Thymus (tissue), 11 donors: Measurements from ENCODE around the gene BRAT1. TPM values are rescaled to one million over a fixed set of nuclear protein-coding genes. Genes with fewer than 3 reads are reported as not detected.

Experiments
- DNase-seq, 9 donors: peaks; one replicate each; pipeline ENCODE4 v3.0.0-alpha.2; 2013; ENCODE audit warnings: low spot score in 9 of 9, low read depth in 6 of 9, missing footprints in 1 of 9
- H3K27ac ChIP-seq, 2 donors: one replicate each; pipeline ENCODE4 v1.5.1; 2013; ENCODE audit warnings: control low read depth in 1 of 2, low read depth in 1 of 2, low read length in 1 of 2, mild to moderate bottlenecking in 1 of 2, moderate library complexity in 1 of 2
- H3K27me3 ChIP-seq, 2 donors: one replicate each; pipeline ENCODE4 v1.5.1; 2013; ENCODE audit warnings: low read length in 1 of 2; ENCODE audit not compliant: control insufficient read depth in 2 of 2, insufficient read depth in 1 of 2
- H3K36me3 ChIP-seq, 2 donors: one replicate each; pipeline ENCODE4 v1.5.1; 2013; ENCODE audit warnings: low read length in 1 of 2, mild to moderate bottlenecking in 1 of 2, moderate library complexity in 1 of 2; ENCODE audit not compliant: control insufficient read depth in 2 of 2, insufficient read depth in 2 of 2
- H3K4me1 ChIP-seq, 2 donors: one replicate each; pipeline ENCODE4 v1.5.1; 2013; ENCODE audit warnings: low read length in 2 of 2; ENCODE audit not compliant: control insufficient read depth in 2 of 2, insufficient read depth in 2 of 2
- H3K4me3 ChIP-seq, 2 donors: one replicate each; pipeline ENCODE4 v1.5.1; 2013; ENCODE audit warnings: low read length in 2 of 2, control low read depth in 1 of 2, mild to moderate bottlenecking in 1 of 2
- H3K9me3 ChIP-seq, 2 donors: one replicate each; pipeline ENCODE4 v1.5.1; 2013; ENCODE audit warnings: low read length in 1 of 2, mild to moderate bottlenecking in 1 of 2; ENCODE audit not compliant: control insufficient read depth in 2 of 2, insufficient read depth in 1 of 2
- WGBS: extraction: QIAGEN DNeasy Blood & Tissue Kit; methylation state at CpG from one replicate; pipeline ENCODE4 v1.1.7; 2013; 5-methylcytosine and 5-hydroxymethylcytosine counted together
- polyA plus RNA-seq: library from polyadenylated mRNA; stranded (reverse); fragments of 200-250 nt; gene quantifications from one replicate; pipeline ENCODE4 v1.2.3, GENCODE V29; 2013
- total RNA-seq: library from RNA; stranded (reverse); fragments of 120-200 nt; gene quantifications from one replicate; pipeline ENCODE4 v1.2.4, GENCODE V29; 2013
- donor health status: healthy.

BRAT1 gene
- total and polyA plus RNA-seq, 2 donors = 19.9 to 40.8 TPM

- DNase-seq = no peak
- 32% methylated on average over 18 of the region's 18 CpGs for WGBS
These were observed 43.6 kb downstream of the BRAT1 start for GRCh38 chr7:2511769-2512168.

GRCh38 chr7:2510909-2511768 lies 44.2 kb downstream of the BRAT1 start:
- 8% methylated on average over 27 of the region's 27 CpGs for WGBS
- peak in 4 of 9 donors; percentile 50 to 85 (median 64) for DNase-seq
- Histone ChIP-seq H3K4me1 (peaks cover 48 to 60% of the 10 kb centered on the region in 2 donors), H3K36me3 (no peaks in the 10 kb centered on the region), H3K27ac (peak overlapping the region; percentile 75 to 93), H3K9me3 (peaks cover 0 to 2% of the 10 kb centered on the region in 2 donors), H3K4me3 (peak overlapping the region; percentile 3 to 34), H3K27me3 (peaks cover 0 to 10% of the 10 kb centered on the region in 2 donors)

More at GRCh38 chr7:2511769-2512168, 43.6 kb downstream of the BRAT1 start:
- H3K36me3 ChIP-seq = no peaks in the 10 kb centered on the region
- peaks cover 0 to 16% of the 10 kb centered on the region in 2 donors for H3K27me3 ChIP-seq
- peak overlapping the region; percentile 75 to 93 for H3K27ac ChIP-seq
- peaks cover 0 to 2% of the 10 kb centered on the region in 2 donors for H3K9me3 ChIP-seq
- peaks cover 48 to 60% of the 10 kb centered on the region in 2 donors for H3K4me1 ChIP-seq
- H3K4me3 ChIP-seq = peak overlapping the region in 1 of 2 donors; percentile 34

- DNase-seq = no peak
- Histone ChIP-seq H3K36me3 (no peaks in the 10 kb centered on the region), H3K4me1 (peaks cover 48 to 60% of the 10 kb centered on the region in 2 donors), H3K4me3 (no peak overlapping the region), H3K27ac (peak overlapping the region; percentile 75 to 93), H3K9me3 (peaks cover 0 to 2% of the 10 kb centered on the region in 2 donors), H3K27me3 (peaks cover 0 to 5% of the 10 kb centered on the region in 2 donors)
- WGBS = 86% methylated on average over 13 of the region's 13 CpGs
These were observed 45.1 kb downstream of the BRAT1 start for GRCh38 chr7:2510130-2510776.

- DNase-seq = peak in 1 of 9 donors; percentile 46
- peak overlapping the region; percentile 56 to 82 for H3K27ac ChIP-seq
- H3K27me3 ChIP-seq = peaks cover 0 to 5% of the 10 kb centered on the region in 2 donors
- peaks cover 0 to 2% of the 10 kb centered on the region in 2 donors for H3K9me3 ChIP-seq
- no peaks in the 10 kb centered on the region for H3K36me3 ChIP-seq
- 65% methylated on average over 23 of the region's 23 CpGs for WGBS
- H3K4me1 ChIP-seq = peaks cover 48 to 60% of the 10 kb centered on the region in 2 donors
- H3K4me3 ChIP-seq = no peak overlapping the region
These were observed 45.9 kb downstream of the BRAT1 start for GRCh38 chr7:2509298-2509906.

- H3K36me3 ChIP-seq = no peaks in the 10 kb centered on the region
- H3K9me3 ChIP-seq = peaks cover 0 to 2% of the 10 kb centered on the region in 2 donors
- H3K27me3 ChIP-seq = peaks cover 0 to 7% of the 10 kb centered on the region in 2 donors
- H3K4me1 ChIP-seq = peaks cover 49 to 64% of the 10 kb centered on the region in 2 donors
- DNase-seq = peak in 8 of 9 donors; percentile 57 to 93 (median 79)
- H3K27ac ChIP-seq = peak overlapping the region; percentile 56 to 82
- H3K4me3 ChIP-seq = peak overlapping the region in 1 of 2 donors; percentile 2
- 9% methylated on average over 43 of the region's 43 CpGs for WGBS
These were observed 46.8 kb downstream of the BRAT1 start for GRCh38 chr7:2508327-2509215.

GRCh38 chr7:2507917-2508306 lies 47.4 kb downstream of the BRAT1 start:
- Histone ChIP-seq H3K9me3 (peaks cover 0 to 2% of the 10 kb centered on the region in 2 donors), H3K36me3 (no peaks in the 10 kb centered on the region), H3K27me3 (peaks cover 0 to 7% of the 10 kb centered on the region in 2 donors), H3K4me3 (no peak overlapping the region), H3K4me1 (peaks cover 52 to 68% of the 10 kb centered on the region in 2 donors), H3K27ac (peak overlapping the region; percentile 32 to 82)
- no peak for DNase-seq
- 80% methylated on average over 6 of the region's 6 CpGs for WGBS

GRCh38 chr7:2507208-2507916 lies 48.0 kb downstream of the BRAT1 start:
- H3K4me3 ChIP-seq = no peak overlapping the region
- no peak for DNase-seq
- peaks cover 49 to 63% of the 10 kb centered on the region in 2 donors for H3K4me1 ChIP-seq
- H3K36me3 ChIP-seq = no peaks in the 10 kb centered on the region
- H3K9me3 ChIP-seq = peaks cover 0 to 2% of the 10 kb centered on the region in 2 donors
- H3K27me3 ChIP-seq = peaks cover 0 to 7% of the 10 kb centered on the region in 2 donors
- H3K27ac ChIP-seq = no peak overlapping the region
- 88% methylated on average over 26 of the region's 26 CpGs for WGBS

- 98% methylated on average over 14 of the region's 14 CpGs for WGBS
- peaks cover 30 to 43% of the 10 kb centered on the region in 2 donors for H3K4me1 ChIP-seq
- peaks cover 0 to 7% of the 10 kb centered on the region in 2 donors for H3K27me3 ChIP-seq
- no peak overlapping the region for H3K4me3 ChIP-seq
- no peak overlapping the region for H3K27ac ChIP-seq
- no peaks in the 10 kb centered on the region for H3K36me3 ChIP-seq
- no peak for DNase-seq
- no peaks in the 10 kb centered on the region for H3K9me3 ChIP-seq
These were observed 49.9 kb downstream of the BRAT1 start for GRCh38 chr7:2505401-2505800.
